ENCODE data around the gene GATAD2B.

GATAD2B gene

DNA sequence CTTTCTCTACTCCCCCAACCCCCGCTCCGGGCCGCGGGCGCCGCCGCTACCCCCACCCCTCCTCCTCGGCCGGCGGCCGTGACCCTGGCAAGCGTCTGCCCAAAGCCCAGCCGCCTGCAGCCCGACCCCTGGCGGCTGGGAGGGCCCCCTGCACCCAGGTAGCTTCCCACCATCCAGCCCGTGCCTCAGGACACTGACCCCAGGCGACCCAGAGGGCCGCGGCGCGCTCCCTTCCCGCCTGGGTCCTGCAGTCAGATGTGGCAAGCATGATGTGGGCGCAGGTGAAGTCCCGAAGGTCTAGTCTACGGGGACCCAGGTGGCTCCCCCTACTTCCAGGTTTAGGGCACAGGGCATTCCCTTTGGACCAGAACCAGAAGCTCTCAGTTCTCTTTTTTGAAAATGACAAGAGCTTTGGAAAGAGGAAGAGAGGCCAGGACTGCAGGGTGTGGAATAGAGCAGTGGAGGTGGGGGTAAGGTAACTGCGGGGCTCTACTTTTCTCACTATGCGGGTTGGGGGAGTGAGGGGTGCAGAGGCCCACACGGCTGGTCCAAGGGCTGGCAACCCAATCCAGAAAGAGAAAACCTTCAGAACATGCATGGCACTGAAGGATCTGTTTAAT is 24.0 kb upstream of the GATAD2B start, which contains the start of gene DENND4B:
Gene DENND4B, minus strand, starts transcription at position 97 of the 620 bp plus-strand sequence. CDS start 2,344 bp downstream, outside the sequence.
- peak; percentile 92 for ATAC-seq

DNA sequence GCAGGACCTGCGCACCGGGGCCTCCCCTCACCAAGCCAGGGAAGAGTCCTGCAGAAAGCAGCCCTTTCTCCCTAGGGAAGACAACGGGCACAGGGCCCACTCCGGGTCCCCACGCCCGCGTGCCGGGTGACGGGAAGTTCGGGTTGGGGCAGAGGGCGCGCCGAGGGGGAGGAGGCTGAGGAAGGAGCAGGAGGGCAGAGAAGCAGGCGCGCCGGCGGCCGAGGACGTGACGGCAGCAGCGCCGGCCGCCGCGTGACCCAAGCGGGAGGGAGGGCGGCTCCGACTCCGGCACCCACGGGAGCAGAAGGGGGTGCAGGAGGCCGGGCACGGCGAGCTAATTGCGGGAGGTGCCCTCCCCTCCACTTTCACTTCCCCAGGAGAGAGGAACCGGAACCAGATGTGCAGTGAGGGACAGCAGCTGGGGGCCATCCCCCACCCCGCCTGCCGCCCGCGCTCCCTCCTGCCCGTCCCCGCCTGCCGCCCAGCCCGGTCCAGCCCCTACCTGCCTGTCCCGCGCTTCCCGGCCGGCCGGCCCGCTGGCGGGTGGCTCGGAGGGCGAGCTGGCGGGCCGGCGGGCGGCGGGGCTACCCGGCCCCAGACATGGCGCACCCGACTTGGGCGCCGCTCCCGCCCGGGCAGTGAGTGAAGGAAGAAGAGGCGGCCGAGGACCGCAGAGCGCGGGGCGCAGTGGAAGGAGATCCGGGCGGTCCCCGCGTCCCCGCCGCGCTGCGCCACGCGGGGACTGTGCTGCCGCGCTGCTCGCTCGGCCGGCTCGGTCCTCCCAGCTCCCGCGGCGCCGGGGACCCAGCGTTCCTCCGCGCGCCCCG is 23.2 kb upstream of the GATAD2B start:
- ATAC-seq, result peak; percentile 75
- TF ChIP-seq ZFP3 (CRISPR knock-in tag; IDR thresholded peaks at IDR 0.05) (no peak), GLIS3 (CRISPR knock-in tag; IDR thresholded peaks at IDR 0.05) (no peak), ZNF70 (CRISPR knock-in tag; IDR thresholded peaks at IDR 0.05) (no peak), ESRRG (CRISPR knock-in tag; IDR thresholded peaks at IDR 0.05) (no peak), BACH2 (CRISPR knock-in tag; IDR thresholded peaks at IDR 0.05; ENCODE audit: borderline replicate concordance) (no peak), OSR1 (CRISPR knock-in tag; IDR thresholded peaks at IDR 0.05) (no peak), SNAI2 (CRISPR knock-in tag; IDR thresholded peaks at IDR 0.05) (no peak), ISL1 (CRISPR knock-in tag; IDR thresholded peaks at IDR 0.05) (no peak), TOX (CRISPR knock-in tag; IDR thresholded peaks at IDR 0.05; ENCODE audit: borderline replicate concordance) (no peak), ZNF8 (CRISPR knock-in tag; IDR thresholded peaks at IDR 0.05) (no peak)
- TF ChIP-seq, protein P1, sequence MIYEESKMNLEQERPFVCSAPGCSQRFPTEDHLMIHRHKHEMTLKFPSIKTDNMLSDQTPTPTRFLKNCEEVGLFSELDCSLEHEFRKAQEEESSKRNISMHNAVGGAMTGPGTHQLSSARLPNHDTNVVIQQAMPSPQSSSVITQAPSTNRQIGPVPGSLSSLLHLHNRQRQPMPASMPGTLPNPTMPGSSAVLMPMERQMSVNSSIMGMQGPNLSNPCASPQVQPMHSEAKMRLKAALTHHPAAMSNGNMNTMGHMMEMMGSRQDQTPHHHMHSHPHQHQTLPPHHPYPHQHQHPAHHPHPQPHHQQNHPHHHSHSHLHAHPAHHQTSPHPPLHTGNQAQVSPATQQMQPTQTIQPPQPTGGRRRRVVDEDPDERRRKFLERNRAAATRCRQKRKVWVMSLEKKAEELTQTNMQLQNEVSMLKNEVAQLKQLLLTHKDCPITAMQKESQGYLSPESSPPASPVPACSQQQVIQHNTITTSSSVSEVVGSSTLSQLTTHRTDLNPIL (CRISPR knock-in tag; IDR thresholded peaks at IDR 0.05; ENCODE audit: low read depth), result no peak
- TF ChIP-seq, protein P2, sequence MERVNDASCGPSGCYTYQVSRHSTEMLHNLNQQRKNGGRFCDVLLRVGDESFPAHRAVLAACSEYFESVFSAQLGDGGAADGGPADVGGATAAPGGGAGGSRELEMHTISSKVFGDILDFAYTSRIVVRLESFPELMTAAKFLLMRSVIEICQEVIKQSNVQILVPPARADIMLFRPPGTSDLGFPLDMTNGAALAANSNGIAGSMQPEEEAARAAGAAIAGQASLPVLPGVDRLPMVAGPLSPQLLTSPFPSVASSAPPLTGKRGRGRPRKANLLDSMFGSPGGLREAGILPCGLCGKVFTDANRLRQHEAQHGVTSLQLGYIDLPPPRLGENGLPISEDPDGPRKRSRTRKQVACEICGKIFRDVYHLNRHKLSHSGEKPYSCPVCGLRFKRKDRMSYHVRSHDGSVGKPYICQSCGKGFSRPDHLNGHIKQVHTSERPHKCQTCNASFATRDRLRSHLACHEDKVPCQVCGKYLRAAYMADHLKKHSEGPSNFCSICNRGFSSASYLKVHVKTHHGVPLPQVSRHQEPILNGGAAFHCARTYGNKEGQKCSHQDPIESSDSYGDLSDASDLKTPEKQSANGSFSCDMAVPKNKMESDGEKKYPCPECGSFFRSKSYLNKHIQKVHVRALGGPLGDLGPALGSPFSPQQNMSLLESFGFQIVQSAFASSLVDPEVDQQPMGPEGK (CRISPR knock-in tag; IDR thresholded peaks at IDR 0.05; ENCODE audit: borderline replicate concordance), result no peak

More for the DNA sequence above, 24.0 kb upstream of the GATAD2B start, which contains the start of gene DENND4B:
- TF ChIP-seq GLIS3 (CRISPR knock-in tag; IDR thresholded peaks at IDR 0.05), result peak; percentile 85
- no peak for TF ChIP-seq TOX (CRISPR knock-in tag; IDR thresholded peaks at IDR 0.05; ENCODE audit: borderline replicate concordance)

DNA sequence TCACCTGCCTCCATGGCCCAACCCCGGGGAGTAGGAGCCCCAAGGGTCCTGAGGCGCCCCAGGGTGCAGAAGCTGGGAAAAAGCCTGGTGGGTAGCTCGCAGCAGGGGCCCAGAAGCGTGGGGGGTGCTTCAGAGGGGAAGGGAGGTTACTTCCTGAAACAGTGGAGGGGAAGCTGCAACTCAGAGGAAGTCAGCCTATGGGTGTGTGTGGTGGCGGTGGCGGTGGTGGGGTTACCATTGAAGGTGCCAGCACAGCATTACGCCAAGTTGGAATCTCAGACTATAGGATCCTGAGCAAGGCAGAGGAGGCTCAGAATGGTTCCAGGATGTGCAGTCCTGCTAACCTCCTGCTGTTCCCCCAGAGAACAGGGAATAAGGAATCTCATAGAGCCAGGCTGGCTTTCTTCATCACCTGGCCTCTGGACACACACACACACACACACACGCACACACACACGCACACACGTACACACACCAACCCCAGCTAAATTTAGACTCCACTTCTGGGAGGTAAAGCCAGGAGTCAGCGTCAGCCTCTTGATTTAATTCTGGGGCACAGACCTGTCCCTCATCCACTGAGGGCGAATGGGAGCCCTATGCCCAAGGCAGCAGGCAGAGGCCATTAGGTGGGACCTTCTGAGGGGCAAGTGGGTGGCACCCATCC is 22.5 kb upstream of the GATAD2B start:
- ATAC-seq, result peak; percentile 46
- TF ChIP-seq TCF4 (CRISPR knock-in tag; IDR thresholded peaks at IDR 0.05; ENCODE audit: borderline replicate concordance), result no peak
- TF ChIP-seq, protein P3, sequence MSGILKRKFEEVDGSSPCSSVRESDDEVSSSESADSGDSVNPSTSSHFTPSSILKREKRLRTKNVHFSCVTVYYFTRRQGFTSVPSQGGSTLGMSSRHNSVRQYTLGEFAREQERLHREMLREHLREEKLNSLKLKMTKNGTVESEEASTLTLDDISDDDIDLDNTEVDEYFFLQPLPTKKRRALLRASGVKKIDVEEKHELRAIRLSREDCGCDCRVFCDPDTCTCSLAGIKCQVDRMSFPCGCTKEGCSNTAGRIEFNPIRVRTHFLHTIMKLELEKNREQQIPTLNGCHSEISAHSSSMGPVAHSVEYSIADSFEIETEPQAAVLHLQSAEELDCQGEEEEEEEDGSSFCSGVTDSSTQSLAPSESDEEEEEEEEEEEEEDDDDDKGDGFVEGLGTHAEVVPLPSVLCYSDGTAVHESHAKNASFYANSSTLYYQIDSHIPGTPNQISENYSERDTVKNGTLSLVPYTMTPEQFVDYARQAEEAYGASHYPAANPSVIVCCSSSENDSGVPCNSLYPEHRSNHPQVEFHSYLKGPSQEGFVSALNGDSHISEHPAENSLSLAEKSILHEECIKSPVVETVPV (CRISPR knock-in tag; IDR thresholded peaks at IDR 0.05), result no peak
- TF ChIP-seq ISL1 (CRISPR knock-in tag; IDR thresholded peaks at IDR 0.05), result no peak
- TF ChIP-seq, protein P4, sequence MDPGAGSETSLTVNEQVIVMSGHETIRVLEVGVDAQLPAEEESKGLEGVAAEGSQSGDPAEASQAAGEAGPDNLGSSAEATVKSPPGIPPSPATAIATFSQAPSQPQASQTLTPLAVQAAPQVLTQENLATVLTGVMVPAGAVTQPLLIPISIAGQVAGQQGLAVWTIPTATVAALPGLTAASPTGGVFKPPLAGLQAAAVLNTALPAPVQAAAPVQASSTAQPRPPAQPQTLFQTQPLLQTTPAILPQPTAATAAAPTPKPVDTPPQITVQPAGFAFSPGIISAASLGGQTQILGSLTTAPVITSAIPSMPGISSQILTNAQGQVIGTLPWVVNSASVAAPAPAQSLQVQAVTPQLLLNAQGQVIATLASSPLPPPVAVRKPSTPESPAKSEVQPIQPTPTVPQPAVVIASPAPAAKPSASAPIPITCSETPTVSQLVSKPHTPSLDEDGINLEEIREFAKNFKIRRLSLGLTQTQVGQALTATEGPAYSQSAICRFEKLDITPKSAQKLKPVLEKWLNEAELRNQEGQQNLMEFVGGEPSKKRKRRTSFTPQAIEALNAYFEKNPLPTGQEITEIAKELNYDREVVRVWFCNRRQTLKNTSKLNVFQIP (CRISPR knock-in tag; IDR thresholded peaks at IDR 0.05; ENCODE audit: borderline replicate concordance, low read depth), result peak; percentile 53; the same call in 1 of the 2 replicates

DNA sequence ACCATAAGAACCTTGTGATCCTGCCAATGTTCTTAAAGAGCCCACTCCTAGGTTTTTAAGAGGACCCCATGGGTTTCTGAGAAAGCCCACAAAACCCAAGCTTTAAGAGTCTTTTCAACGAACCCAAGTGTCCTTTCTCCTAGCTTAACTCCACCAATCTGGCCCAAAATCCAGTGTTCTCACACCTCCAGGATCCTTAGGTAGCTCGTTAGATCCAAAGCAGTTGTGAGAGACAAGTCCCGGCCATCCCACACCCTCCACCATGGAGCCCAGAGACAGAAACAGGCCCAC is 22.0 kb upstream of the GATAD2B start:
- no peak for ATAC-seq
- TF ChIP-seq, protein P4 (CRISPR knock-in tag; IDR thresholded peaks at IDR 0.05; ENCODE audit: borderline replicate concordance, low read depth), result no peak
- TF ChIP-seq, protein P1 (CRISPR knock-in tag; IDR thresholded peaks at IDR 0.05; ENCODE audit: low read depth), result no peak
- TF ChIP-seq TOX (CRISPR knock-in tag; IDR thresholded peaks at IDR 0.05; ENCODE audit: borderline replicate concordance), result no peak
- no peak for TF ChIP-seq ZNF565 (CRISPR knock-in tag; conservative IDR thresholded peaks at IDR 0.05; ENCODE audit: low read depth)
- TF ChIP-seq RARB (CRISPR knock-in tag; IDR thresholded peaks at IDR 0.05), result no peak
- TF ChIP-seq GLIS3 (CRISPR knock-in tag; IDR thresholded peaks at IDR 0.05), result no peak
